GM19240 (cell line): Measurements from ENCODE around the gene SLC9B1.
"Not testable (repeated sequence)": the region's sequence is repeated elsewhere in the genome, so short reads cannot be mapped to it uniquely, and the experiment has no call there.

Experiments
- DNase-seq: peaks from one replicate; pipeline ENCODE4 v3.0.0; 2011; ENCODE audit warnings: low spot score; ENCODE audit not compliant: insufficient read length

Gene SLC9B1

DNA sequence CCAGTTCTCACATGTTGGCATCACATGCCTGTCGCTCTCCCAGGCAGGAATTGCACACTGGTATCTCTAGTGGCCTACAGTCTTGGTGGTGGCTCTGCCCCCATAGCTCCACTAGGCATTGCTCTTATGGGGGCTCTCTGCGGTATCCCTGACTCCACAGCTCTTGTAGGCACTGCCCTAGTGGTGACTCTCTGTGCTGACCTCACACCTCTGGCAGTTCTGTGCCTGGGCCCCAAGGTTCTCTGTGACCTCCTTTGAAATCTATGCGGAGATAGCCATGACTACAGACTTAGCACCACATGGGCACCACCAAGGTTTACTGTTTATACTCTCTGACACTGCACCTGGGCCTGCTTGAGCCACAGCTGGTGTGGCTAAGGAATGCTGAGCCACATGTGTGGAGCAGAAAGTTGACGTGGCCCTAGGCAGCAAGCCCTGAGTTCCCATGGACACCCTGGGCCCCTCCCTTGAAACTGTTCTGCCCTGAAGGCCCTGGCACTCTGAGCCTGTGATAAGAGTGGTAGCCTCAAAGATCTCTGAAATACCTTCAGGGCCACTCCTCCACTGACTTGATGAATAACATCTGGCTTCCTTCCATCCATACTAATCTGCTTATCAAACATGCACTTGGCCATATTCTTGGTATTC, 8.0 kb downstream of the SLC9B1 start:
- DNase-seq = no peak

DNA sequence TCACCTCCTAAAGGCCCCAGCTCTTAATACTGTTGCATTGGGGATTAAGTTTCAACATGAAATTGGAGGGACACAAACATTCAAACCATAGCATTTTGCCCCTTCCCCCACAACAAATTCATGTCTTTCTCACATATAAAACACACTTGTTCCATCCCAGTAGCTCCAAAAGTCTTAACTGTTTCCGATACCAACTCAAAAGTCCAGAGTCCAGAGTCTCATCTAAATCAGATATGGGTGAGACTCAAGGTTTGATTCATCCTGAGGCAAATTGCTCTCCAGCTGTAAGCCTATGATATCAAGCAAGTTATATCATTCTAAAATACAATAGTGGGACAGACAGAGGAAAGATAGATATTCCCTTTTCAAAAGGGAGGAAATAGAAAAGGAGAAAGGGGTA, 8.7 kb downstream of the SLC9B1 start:
- no peak for DNase-seq

DNA sequence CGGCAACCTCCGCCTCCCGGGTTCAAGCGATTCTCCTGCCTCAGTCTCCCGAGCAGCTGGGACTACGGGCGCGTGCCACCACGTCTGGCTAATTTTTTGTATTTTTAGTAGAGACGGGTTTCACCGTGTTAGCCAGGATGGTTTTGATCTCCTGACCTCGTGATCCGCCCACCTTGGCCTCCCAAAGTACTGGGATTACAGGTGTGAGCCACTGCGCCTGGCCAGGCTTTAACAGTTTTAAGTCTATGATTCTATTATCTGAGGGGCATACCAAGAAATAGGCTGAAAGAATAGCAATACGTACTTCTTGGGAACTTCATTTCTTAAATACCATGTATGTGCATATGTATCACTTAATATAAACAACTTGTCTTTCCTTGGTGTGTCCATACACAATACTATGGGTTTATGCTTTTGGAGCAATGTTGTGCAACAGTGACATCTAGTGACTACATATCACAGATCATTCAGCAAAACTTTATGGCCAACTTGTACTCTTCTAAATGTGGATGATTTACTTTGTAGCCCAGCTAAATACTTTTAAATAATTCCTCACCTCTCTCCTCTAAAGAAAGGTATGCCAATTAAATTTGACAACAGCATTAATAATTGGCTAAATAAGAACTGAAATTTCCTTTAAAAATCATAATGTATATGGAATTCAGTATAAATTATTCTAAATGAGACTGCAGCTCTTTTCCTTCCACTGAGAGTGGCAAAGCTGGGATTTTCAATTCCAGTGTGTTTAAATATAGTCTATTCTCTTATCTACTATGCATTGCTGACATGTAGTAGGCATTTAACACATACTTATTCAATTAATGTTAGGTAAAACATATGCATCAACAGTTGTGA, 10.4 kb downstream of the SLC9B1 start:
- DNase-seq = no peak

DNA sequence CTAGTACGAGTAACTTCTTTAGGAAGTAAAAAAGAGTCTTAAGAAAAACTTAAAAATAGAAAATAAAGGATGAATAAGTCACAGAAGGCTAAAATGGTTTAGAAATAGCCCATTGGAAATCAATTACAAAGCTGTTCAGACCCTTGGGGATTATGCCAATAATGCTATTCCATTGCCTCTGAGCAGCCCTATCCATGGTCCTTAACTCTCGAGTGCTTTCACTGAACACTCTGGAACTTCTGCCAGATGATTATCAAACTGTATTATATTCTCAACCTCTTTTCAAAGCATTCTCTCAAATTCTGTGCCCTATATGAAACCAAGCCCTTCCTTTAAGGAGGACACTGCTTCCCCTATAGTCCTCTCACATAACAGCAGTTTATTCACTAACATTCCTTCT, 17.0 kb downstream of the SLC9B1 start:
- no peak for DNase-seq

DNA sequence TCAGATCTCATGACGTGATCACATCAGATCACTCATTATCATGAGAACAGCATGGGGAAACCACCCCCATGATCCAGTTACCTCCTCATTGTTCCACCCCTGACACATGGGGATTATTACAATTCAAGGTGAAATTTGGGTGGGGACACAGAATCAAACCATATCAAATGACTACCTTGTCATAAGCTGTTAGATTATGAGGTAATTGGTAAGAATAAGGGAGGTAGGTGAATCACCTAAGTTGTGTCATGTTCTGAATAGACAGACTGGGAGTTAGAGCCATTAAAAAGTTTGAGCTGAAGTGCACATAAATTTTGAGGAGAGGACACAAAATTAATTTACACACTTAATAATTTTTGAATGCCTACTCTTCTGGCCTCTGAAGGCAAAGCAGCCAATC, 24.7 kb downstream of the SLC9B1 start:
- DNase-seq = no peak

DNA sequence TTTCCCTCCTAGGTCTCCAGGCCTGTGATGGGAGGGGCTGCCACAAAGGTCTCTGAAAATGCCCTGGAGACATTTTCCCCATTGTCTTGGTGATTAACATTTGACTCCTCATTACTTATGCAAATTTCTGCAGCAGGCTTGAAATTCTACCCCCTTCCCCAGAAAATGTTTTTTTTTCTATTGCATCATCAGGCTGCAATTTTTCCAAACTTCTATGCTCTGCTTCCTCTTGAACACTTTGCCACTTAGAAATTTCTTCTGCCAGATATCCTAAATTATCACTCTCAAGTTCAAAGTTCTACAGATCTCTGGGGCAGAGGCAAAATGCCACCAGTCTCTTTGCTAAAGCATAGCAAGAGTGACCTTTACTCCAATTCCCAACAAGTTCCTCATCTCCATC, 25.5 kb downstream of the SLC9B1 start:
- not testable (repeated sequence) for DNase-seq

DNA sequence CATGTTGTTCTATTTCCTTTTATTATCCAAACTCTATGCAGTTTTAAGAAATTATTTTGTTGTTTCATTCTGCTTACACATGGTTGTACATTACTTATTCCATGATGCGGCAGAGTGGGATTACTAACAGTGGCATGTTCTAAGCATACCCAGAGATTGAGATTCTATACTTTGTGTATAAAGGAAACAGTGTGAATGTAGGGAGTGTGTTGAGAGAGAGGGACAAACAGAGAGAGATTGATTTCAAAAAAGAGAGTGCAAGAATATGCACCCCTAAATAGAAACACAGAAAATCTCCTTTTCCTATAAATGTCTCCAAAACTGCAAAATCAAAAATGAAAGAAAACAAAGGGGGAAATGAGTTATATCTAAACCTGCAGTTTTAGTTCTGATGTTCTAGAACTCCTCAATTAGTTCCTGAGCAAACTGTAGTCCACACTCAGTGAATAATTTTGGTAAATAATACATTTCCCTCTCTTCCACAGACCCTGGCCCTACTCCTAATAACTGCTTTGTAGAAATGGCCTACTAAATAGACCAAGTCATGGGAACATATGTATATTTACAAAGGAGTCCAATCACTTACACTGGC, 31.0 kb downstream of the SLC9B1 start:
- DNase-seq = no peak

DNA sequence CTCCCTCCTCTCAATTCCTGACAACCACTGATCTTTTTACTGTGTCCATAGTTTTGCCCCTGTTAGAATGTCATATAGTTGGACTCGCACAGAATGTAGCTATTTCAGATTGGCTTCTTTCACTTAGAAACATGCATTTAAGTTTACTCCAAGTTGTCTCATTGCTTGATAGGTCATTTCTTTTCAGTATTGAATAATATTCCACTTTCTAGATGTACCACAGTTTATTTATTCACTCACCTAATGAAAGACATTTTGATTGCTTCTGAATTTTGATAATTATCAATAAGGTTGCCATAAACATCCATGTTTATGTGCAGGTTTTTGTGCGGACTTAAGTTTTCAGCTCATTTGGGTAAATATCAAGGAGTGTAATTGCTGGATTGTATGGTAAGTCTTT, 38.5 kb downstream of the SLC9B1 start:
- no peak for DNase-seq

DNA sequence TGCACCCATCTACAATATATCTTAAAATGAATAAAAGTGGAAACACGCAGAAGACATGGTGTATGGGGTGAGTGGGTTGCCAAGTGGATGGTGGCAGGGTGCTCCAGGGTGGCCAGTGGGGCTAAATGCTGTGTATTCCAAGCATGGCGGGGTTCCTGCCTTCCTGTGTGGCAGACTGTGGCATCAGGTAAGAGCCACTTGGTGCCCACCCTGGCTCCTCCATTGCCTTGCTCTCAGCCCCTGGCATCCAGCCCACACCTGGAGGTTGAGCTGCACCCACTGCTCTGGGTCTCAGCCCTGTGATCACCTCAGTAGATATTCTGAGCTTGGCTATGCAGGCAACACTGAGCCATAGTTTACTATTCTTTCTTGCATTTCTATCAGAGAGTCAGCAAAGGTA, 57.7 kb downstream of the SLC9B1 start:
- DNase-seq = not testable (repeated sequence)

DNA sequence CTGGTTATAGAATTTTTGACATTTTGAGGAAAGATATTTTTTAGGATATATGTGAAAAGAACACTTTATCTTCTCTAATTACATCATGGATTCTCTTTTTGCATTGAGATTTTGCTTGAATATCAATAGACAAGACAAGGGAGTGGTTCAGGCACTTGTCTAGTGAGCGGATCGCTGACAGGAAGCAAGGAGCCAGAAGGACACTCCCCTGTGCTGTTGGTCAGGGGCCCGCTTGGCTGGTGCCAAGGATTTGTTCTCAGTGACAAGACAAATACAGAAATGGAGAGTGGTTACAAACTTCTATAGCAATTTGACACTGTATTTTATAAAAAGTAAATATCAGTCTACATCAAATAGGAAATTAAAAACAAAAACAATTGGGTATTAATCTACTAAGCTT, 60.0 kb downstream of the SLC9B1 start:
- DNase-seq = no peak

DNA sequence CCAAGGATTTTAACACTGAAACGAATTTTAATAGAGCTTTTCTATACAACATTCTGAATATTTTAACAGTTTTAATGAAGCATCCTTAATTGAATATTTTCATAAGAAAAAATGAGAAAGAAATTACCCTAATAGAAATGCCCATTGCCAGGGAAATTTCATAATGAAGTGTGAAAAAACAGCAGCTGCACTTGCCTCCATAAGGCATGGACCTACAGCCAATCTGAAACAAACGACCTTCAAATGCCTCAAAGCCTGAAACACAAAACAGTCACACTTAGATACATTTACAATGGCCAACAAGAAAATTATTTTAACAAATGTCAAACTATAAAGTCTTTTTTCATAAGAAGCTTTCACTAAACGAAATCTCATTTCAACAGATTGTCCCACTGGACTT, 74.4 kb downstream of the SLC9B1 start:
- DNase-seq = no peak

DNA sequence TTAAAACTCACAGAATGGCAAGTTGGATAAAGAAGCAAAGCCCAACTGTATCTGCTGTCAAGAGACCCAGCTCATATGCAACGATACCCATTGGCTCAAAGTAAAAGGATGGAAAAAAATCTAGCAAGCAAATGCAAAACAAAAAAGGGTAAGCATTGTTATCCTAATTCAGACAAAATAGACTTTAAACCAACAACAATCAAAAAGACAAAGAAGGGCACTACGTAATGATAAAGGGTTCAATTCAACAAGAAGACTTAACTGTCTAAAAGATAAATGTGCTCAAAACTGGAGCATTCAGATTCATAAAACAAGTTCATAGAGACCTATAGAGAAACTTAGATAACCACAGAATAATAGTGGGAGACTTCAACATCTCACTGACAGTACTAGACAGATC, 81.4 kb downstream of the SLC9B1 start:
- DNase-seq = not testable (repeated sequence)

DNA sequence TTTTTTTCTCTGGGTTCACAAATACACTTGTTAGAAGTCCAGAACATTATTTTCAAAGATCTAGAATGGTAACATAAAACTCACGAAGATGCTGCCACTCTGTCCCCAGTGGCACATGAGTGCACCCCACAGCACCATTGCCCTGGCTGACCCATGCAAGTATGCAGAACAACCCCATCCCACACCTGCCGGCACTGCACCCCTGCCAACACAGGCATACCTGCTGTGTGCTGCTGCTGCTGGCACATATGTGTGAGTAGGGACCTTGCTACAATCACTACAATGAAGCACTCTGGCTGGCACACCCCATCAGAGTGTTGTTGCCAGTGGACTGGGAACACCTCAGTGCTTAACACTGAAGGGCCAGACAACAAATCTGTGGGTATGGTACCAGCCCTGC, 83.8 kb downstream of the SLC9B1 start:
- DNase-seq = no peak

DNA sequence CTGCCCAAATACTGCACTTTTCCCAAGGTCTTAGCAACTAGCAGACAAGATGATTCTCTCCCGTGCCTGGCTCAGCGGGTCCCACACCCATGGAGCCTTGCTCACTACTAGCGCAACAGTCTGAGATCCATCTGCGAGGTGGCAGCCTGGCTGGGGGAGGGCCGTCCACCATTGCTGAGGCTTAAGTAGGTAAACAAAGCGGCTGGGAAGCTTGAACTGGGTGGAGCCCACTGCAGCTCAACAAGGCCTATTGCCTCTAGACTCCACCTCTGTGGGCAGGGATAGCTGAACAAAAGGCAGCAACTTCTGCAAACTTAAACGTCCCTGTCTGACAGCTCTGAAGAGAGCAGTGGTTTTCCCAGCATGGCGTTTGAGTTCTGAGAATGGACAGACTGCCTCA, 99.8 kb downstream of the SLC9B1 start:
- DNase-seq = not testable (repeated sequence)

DNA sequence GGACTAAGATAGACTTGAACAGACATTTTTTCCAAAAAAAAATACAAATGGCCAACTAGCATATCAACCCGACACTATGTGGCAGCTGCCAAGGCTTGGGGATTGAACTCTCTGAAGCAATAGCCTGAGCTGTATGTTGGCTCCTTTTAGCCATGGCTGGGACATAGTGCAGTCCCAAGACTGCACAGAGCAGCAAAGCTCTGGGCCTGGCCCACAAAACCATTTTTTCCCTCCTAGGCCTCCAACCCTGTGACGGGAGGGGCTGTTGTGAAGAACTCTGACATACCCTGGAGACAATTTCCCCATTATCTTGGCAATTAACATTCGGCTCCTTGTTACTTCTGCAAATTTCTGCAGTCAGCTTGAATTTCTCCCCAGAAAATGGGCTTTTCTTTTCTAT, 100.6 kb downstream of the SLC9B1 start:
- no peak for DNase-seq

DNA sequence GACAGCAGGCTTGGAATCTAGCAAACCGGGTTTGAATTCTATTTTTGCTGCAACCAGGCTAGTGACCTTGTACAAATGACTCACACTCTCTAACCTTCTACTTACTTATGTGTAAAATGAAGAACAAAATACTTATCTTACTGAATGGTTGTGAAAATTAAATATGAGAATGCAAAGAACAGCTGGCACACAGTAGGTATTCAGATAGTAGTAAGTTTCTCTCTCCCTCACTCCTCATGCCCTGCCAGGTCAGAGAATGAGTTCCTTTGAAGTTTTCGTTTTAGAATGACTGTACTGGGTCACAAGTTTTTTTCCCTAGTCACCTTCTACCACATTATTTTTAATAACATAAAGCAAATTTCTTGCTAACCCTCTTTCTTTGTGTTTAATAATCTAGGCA, 117.7 kb downstream of the SLC9B1 start:
- no peak for DNase-seq

DNA sequence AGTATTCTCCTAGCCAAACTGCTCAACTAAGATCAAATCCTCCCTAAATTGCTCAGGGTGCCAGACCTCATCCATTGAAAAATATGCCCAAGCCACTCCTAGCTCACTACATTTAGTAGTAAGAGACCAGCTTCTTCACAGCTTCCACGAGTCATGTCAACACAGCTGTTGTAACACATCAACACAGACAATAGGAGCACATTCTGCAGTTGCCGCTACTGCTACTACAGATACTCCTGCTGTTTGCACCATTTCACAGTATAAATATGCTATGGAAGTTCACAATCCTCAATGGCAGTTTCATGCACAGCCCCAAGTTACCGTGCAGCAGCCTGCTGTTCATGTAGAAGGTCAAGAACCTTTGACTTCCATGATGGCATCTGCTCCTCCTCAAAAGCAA, 121.9 kb downstream of the SLC9B1 start:
- DNase-seq = not testable (repeated sequence)

DNA sequence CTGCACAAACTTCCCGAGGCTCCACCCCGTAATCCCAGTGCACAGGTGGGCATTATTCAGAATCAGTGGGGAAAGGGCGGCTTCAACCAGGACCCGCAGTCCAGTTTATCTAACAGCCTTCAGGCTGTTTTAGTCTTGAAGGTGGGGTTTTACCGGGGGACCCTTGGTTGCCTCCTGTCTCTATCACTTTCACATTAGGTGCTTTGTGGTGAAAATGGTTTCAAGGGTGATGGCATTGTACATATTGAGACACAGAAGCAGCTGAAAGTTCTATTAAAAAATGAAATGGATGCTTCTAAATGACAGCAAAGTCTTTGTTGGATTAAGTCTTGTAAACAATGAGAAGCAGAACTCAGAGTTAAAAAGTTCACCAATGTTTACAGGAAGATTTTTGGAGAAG, 123.0 kb downstream of the SLC9B1 start:
- peak; percentile 8 for DNase-seq

DNA sequence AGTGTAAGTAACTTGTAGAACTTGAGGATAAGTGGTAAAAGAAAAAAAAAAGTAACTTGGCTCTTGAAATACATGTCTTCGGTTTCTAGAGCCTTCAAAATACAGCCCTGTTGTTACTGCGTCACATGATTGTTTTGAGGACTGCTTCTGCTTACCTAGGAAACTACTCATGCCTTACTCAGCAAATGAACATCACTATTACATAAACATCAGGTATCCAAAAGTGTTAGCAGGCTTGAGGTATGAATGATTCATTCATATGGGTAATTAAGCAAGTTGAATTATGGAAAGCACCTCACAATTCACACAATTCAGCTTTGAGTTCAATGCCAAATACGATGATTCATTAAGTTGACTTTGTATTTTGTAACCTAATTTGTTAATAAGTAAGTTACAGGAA, 129.6 kb downstream of the SLC9B1 start:
- not testable (repeated sequence) for DNase-seq

DNA sequence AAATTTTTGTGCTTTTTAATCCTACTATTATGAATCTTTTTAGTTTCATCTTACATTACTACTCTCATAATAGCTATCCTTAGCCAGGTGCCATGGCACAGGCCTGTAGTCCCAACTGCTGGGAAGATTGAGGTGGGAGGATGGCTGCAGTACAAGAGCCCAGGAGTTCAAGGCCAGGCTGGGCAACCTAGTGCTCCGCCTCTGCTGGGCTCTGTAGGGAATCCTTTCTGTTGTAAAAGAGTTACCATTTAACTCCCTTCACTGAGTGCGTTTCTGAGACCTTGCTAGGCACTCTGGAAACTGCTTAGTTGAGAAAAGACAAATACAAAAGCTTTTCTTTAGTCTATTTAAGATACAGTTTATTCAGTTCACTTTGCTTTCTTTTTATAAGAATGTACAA, 130.9 kb downstream of the SLC9B1 start:
- DNase-seq = not testable (repeated sequence)

DNA sequence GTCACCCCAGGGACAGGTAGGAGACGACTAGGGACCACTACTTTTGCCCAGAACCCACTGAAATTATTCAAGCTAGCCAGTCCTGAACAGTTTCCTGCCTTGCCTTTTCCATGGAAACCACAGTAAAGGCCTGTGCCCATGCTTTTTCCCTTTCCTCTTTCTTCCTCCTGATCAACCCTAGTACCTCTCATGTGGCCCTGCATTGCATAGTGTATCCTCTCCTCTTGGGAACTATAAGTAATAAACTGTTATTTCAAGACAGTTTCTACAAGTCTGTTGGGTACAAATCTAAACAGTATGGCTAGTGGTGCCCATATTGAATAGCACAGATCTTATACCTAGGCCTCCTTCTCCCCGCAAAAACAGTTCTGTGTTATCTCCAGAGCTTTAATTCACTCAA, 136.2 kb downstream of the SLC9B1 start:
- DNase-seq = no peak

DNA sequence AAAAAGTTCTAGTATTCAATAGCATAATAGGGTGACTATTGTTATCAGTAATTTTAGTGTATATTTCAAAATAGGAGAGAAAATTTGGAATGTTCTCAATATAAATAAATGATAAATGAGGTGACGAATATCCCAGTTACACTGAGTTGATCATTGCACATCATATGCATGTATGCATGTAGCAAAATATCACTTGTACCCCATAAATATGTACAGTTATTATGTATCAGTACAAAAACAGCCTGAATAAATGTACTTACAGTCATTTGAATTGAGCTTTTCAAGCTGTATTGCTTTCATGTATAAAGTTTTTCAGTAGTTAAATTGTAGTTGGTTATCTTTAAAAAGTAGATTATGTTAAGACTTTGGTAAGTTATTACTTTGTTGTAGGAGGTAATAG, 138.2 kb downstream of the SLC9B1 start:
- DNase-seq = no peak

DNA sequence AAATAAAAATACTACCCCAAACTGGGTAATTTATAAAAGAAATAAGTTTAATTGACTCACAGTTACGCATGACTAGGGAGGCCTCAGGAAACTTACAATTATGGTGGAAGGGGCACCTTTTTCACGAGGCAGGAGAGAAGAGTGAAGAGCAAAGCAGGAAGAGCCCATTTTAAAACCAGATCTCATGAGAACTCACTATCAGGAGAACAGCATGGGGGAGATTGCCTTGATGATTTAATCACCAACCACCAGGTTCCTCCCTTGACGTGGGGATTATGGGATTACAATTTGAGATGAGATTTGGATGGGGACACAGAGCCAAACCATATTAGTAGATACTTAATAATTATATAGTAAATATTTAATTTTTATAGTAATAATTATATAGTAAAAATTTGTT, 140.6 kb downstream of the SLC9B1 start:
- DNase-seq = no peak
